Skeletal muscle cell (primary cell): ENCODE measurements around the gene ST8SIA1.
A peak's percentile ranks its signal among the peaks of the same experiment; 100 is the strongest.

ENCODE experiments used
- DNase-seq: peaks from one replicate; pipeline ENCODE4 v3.0.0-alpha.2; 2010; ENCODE audit warnings: low read depth
- H3K4me3 ChIP-seq: 2 replicates; pipeline ENCODE4 v1.5.1; 2011; ENCODE audit warnings: low read depth, mild to moderate bottlenecking, control low read depth, low read length, moderate library complexity

Gene ST8SIA1

DNA sequence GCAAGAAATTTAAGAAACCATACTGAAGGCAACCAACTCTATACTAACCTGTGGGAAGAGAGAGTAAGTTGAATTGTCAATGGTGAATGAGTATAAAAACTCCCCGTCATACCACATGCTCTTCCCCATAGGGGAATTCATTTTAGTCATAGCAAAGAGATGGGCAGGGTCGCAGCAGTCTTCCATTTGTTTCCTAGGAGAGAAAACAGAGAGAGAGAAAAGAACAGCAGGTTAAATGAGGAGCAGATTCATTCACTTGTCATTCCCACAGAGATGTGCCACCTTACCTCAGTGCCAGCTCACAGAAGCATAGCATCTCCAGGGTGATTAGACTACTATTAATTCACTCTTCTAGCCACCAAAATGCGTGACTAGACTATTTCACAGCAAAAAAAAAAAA is 47.4 kb downstream of the ST8SIA1 start:
- DNase-seq: no peak

DNA sequence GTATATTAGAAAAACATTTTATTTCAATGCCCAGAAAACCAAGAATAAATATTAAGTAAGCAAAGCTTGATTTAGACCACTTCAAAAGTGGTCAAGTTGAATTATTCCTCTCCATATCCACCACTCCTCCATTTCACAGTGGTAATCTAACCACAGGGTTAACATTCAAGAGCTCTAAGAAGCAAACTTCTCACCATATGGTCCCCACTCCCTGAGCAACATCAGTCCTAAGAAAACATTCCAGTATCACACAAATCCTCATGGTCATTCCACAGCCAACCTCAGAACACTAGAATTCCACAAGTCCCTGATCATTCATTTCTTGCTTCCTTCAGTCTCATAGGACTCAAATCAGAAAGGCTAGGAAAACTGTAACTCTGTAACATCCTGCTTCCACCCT is 47.9 kb downstream of the ST8SIA1 start:
- no peak overlapping the region for H3K4me3 ChIP-seq
- peak; percentile 93 for DNase-seq

More for the DNA sequence above, 47.4 kb downstream of the ST8SIA1 start:
- no peak overlapping the region for H3K4me3 ChIP-seq

GRCh38 chr12:22285846-22286245 is 48.7 kb downstream of the ST8SIA1 start:
- no peak overlapping the region for H3K4me3 ChIP-seq
- DNase-seq: no peak

DNA sequence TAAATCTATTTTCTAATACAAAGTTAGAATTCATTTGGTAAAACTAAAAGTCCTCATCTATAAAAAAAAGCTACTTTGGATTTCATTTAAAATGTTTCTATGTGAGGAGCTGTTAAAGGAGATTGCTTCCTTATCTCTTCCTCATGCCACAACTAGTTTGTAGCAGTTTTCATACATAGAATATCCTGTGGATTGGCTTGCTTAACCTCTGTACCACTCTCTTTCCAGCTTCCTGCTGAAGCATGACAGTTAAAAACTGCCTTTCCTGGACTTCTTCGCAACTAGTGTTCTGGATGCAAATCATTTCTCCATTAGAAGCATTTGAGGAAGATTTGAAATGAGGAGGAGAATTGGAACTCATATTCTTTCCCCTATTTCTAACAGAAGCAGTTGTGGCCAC is 49.6 kb downstream of the ST8SIA1 start:
- no peak overlapping the region for H3K4me3 ChIP-seq
- no peak for DNase-seq

- H3K4me3 ChIP-seq: no peak overlapping the region
- no peak for DNase-seq
Measured at GRCh38 chr12:22283508-22283907, 51.0 kb downstream of the ST8SIA1 start.

DNA sequence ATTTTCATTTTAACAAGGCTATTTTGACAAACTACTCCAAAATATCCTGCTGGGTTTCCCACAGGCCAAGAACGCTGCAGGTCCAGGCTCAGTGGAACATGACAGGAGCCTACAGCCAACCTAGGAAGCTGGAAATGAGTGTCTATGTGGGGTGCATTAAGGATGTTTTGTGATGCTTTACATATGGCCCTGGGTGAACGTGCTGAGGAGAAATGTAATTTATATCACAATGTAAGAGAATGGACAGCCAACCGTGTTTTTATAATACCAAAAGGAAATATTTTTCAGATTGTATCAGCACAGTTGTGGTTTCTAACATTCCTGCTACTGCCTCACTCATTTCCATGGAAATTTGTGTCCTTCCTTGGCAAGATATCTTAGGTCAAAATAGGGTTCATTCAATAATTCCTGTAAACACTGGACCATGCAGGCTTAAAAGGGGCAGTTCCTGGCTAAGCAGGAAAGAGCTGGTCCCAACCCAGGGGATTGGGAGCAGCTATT is 51.5 kb downstream of the ST8SIA1 start:
- no peak overlapping the region for H3K4me3 ChIP-seq
- peak; percentile 72 for DNase-seq

GRCh38 chr12:22282283-22282682 is 52.2 kb downstream of the ST8SIA1 start:
- H3K4me3 ChIP-seq: no peak overlapping the region
- DNase-seq: no peak

DNA sequence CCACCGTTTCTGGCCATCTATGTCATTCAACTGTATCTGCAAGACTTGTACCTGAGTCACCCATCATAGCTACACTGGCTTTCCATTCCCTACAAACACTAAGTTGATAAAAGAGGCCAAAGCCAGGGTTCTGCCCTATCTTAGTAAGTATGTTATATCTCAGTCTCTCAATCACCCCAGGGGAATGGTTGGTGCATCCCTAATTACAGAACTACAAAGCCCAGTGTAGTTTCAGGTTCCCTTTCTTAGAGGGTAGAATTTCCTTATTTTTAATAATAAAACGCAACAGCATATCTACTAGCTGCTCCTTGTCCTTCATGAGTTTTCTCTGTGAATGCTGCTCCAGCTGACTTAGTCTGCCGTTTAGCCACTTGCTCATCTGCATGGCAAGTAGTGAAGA is 57.6 kb downstream of the ST8SIA1 start:
- DNase-seq: no peak
- no peak overlapping the region for H3K4me3 ChIP-seq

DNA sequence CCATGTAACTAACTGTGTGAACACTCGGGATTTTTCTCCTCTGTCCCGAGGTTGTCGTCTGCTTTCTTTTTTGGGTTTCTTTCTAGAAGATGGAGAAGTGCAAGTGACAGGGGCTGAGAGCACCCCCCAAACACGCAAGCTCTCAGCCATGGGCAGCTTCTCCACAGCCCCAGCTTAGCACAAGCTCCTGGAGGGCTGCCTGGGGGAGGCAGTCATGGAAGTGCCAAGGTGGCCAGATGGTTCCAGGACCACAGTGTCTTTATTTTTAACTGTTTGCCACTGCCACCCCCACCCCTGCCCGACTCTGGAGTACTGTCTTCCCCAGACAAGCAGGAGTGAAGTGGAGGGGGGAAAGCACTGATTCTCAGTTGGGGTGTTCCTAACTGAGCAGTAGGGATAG is 58.2 kb downstream of the ST8SIA1 start:
- H3K4me3 ChIP-seq: no peak overlapping the region

DNA sequence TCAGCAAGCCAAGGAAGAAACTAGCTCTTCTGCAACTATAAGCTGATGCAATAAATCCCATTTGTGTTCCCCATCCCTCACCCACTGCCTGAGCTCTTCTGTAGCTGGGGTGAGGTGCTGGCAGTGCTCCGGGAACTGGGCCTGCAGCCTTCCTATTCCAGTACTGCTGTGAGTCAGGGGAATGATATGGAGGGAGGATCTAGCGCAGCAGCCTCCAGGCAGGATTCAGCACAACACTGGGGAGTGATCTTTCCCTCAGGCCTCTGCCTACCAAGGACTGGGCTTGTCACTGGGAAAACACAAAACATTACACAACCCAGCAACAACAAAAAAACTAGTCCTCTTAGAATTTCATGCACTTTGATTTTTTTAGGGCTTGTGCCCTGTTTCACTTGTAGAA is 58.7 kb downstream of the ST8SIA1 start:
- H3K4me3 ChIP-seq: no peak overlapping the region
- peak; percentile 100 for DNase-seq

More for the DNA sequence above, 58.2 kb downstream of the ST8SIA1 start:
- no peak for DNase-seq

DNA sequence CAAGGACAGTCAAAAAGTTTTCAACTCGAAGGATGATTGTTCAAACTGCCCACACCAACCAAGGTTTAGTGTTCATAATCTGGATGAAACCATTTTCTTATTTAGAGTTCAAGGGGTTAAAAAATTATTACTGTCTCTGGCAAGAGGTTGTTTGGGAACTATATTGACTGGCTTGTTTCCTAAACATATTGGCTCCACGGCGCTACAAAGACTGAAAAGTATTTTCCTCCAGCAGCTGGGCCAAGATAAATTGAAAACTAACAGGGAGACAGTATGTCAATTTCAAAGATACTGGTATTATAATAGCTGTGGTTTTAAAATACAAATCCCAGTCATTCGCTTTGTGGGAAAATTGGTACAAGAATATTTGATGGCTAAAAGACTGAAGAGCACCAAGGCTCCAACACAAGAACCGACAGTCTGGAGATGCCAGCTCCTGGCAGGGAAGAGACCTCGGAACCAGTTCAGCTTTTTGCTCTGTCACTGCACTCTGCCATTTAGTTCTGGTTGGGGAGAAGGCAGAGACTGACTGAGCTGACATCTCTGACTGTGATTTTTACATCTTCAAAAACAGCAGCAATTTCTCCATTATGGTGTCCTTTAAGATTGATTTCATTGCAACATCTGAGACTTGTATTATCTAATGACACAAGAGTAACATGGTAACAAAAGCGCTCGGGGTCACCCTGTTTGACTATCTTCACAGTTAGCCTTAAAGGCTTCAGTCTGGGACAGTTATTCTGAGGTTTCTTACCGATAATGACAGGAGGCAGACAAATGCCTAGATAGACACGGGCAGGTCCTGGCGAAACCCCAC is 62.0 kb downstream of the ST8SIA1 start:
- no peak for DNase-seq
- H3K4me3 ChIP-seq: no peak overlapping the region

DNA sequence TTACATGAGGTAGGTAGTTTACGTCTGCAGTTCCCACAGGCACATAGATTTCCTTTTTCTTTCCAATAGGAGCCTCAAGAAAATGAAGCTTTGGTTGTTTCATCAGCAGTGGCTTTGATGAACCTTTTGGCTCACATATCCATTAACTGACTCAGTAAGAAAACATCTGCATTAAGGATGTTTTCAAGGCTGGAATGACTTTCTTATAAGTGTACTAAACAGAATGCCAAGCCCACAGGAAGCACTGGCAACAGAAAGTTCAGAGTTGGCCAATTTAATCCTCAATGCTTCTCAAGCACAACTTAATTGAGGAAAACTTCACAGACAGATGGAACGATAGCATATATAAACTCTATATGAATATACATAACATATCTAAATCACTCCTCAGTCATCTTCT is 63.5 kb downstream of the ST8SIA1 start:
- peak; percentile 78 for DNase-seq
- H3K4me3 ChIP-seq: no peak overlapping the region

DNA sequence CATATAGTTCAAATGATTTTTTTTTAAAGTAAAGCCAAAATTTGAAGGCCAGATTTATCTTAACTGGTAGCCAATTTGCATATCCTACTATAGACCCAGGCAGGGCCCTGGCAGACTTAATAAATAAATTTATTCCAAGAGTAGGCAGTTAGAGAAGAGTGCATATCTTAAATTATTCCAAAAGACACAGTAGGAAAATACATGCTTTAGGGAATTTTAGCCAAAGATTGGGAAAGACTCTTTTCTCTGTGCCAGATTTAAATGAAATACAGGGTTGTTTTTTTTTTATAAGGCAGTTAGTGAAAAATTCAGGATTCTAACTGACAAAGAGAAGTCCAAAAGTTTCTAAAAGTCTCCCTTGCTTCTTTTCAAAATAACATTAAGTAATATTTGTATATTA is 65.5 kb downstream of the ST8SIA1 start:
- no peak for DNase-seq
- no peak overlapping the region for H3K4me3 ChIP-seq

- H3K4me3 ChIP-seq: no peak overlapping the region
- no peak for DNase-seq
Measured at GRCh38 chr12:22268406-22268805, 66.1 kb downstream of the ST8SIA1 start.

DNA sequence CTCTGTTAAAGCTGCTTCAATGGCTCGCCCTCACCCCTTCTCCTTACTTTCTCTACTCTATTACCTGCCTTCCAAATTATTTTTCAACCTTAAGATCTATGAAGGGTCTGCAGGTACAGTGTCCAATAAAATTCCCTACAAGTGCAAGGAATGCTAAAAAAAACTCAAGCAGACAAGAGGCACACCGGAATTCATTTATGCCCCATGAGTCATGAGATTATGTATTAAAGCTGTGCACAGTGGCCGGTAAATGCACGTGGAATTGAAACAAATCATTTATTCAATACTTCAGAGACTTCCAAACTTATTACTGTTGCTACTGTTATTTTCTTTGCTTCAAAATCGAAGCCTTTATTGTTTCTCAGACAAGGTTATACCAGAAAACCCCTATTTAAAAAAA is 68.4 kb downstream of the ST8SIA1 start:
- DNase-seq: no peak
- no peak overlapping the region for H3K4me3 ChIP-seq

GRCh38 chr12:22264380-22264779 is 70.1 kb downstream of the ST8SIA1 start:
- no peak for DNase-seq
- H3K4me3 ChIP-seq: no peak overlapping the region

- no peak overlapping the region for H3K4me3 ChIP-seq
- peak; percentile 31 for DNase-seq
Measured at GRCh38 chr12:22262309-22262708, 72.2 kb downstream of the ST8SIA1 start.

GRCh38 chr12:22257100-22257499 is 77.4 kb downstream of the ST8SIA1 start:
- no peak overlapping the region for H3K4me3 ChIP-seq
- DNase-seq: no peak

- no peak for DNase-seq
- H3K4me3 ChIP-seq: no peak overlapping the region
Measured at GRCh38 chr12:22256605-22257004, 77.9 kb downstream of the ST8SIA1 start.

- peak; percentile 22 for DNase-seq
- no peak overlapping the region for H3K4me3 ChIP-seq
Measured at GRCh38 chr12:22256041-22256441, 78.5 kb downstream of the ST8SIA1 start.

DNA sequence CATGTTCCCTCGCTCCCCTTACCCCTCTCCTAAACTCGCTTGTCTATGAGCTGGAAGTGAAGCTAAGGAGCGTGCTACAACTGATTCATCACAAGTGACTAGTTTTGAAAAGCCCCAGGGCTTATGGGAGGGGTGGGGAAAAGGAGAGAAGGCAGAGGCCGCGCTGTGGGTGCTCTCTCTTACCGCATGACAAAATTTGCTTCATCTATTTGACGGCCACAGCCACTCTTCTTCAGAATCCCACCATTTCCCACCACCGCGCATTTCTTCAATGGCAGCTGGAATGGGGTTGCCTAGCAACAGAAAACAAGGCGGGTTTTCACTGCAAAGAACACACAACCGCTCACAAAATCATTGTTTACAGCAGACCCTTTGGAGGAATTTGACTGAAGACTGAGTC is 79.4 kb downstream of the ST8SIA1 start:
- no peak overlapping the region for H3K4me3 ChIP-seq
- DNase-seq: no peak
